ENCODE data around the gene GAGE12D.
"Not testable (repeated sequence)": the region's sequence is repeated elsewhere in the genome, so short reads cannot be mapped to it uniquely, and the experiment has no call there.

Gene GAGE12D

GRCh38 chrX:49541433-49541832 is at the start of gene GAGE12D:
TSS of gene GAGE12D (plus strand) at chrX:49541733. CDS start at chrX:49542888, 1,155 bp downstream.
- not testable (repeated sequence) for DNase-seq (ENCODE audit: low read depth in 1 of 2, low spot score in 1 of 2)

- DNase-seq (ENCODE audit: low read depth in 1 of 2, low spot score in 1 of 2) = not testable (repeated sequence)
These were observed 9.7 kb upstream of the GAGE12D start, which contains the start of gene GAGE12C for GRCh38 chrX:49531877-49532276. TSS of gene GAGE12C (plus strand) at chrX:49532177. CDS start at chrX:49533332, 1,155 bp downstream.

- DNase-seq (ENCODE audit: low read depth in 1 of 2, low spot score in 1 of 2) = not testable (repeated sequence)
These were observed 9.5 kb downstream of the GAGE12D start, which contains the start of gene GAGE12E for GRCh38 chrX:49550989-49551388. TSS of gene GAGE12E (plus strand) at chrX:49551289. CDS start at chrX:49552444, 1,155 bp downstream.

GRCh38 chrX:49560542-49560941 is 19.0 kb downstream of the GAGE12D start, which contains the start of gene GAGE12F:
TSS of gene GAGE12F (plus strand) at chrX:49560842. CDS start at chrX:49561997, 1,155 bp downstream.
- not testable (repeated sequence) for DNase-seq (ENCODE audit: low read depth in 1 of 2, low spot score in 1 of 2)

- DNase-seq (ENCODE audit: low read depth in 1 of 2, low spot score in 1 of 2) = not testable (repeated sequence)
These were observed 27.2 kb downstream of the GAGE12D start for GRCh38 chrX:49568728-49569127.

- not testable (repeated sequence) for DNase-seq (ENCODE audit: low read depth in 1 of 2, low spot score in 1 of 2)
These were observed 27.6 kb downstream of the GAGE12D start for GRCh38 chrX:49569152-49569551.

GRCh38 chrX:49570100-49570499 is 28.6 kb downstream of the GAGE12D start, which contains the start of gene GAGE12G:
TSS of gene GAGE12G (plus strand) at chrX:49570400. CDS start at chrX:49571555, 1,155 bp downstream.
- not testable (repeated sequence) for DNase-seq (ENCODE audit: low read depth in 1 of 2, low spot score in 1 of 2)

GRCh38 chrX:49579649-49580048 is 38.1 kb downstream of the GAGE12D start, which contains the start of gene GAGE12H:
TSS of gene GAGE12H (plus strand) at chrX:49579949. CDS start at chrX:49581104, 1,155 bp downstream.
- not testable (repeated sequence) for DNase-seq (ENCODE audit: low read depth in 1 of 2, low spot score in 1 of 2)

GRCh38 chrX:49589196-49589595 is 47.7 kb downstream of the GAGE12D start, which contains the start of gene GAGE2A:
TSS of gene GAGE2A (plus strand) at chrX:49589496. CDS start at chrX:49590651, 1,155 bp downstream.
- not testable (repeated sequence) for DNase-seq (ENCODE audit: low read depth in 1 of 2, low spot score in 1 of 2)

- DNase-seq (ENCODE audit: low read depth in 1 of 2, low spot score in 1 of 2) = not testable (repeated sequence)
These were observed 48.4 kb downstream of the GAGE12D start for GRCh38 chrX:49589769-49590478.

- DNase-seq (ENCODE audit: low read depth in 1 of 2, low spot score in 1 of 2) = not testable (repeated sequence)
These were observed 49.0 kb downstream of the GAGE12D start for GRCh38 chrX:49590488-49590887.
